Transverse colon (tissue), 4 donors: ENCODE results near the gene TSC22D3. TPM values are rescaled to one million over a fixed set of nuclear protein-coding genes. Genes with fewer than 3 reads are reported as not detected.

Experiments
- DNase-seq: peaks from one replicate; pipeline ENCODE4 v3.0.0-alpha.2; 2019
- H3K27ac ChIP-seq, 4 donors: fragments of 200-600 bp; sonication (generic); 2 replicates each; pipeline ENCODE4 v1.5.1; 2016 to 2018; ENCODE audit warnings: inconsistent platforms in 4 of 4
- H3K27me3 ChIP-seq: fragments of 200-600 bp; sonication (generic); 2 replicates; pipeline ENCODE4 v1.5.1; 2017; ENCODE audit warnings: inconsistent platforms
- H3K36me3 ChIP-seq, 4 donors: fragments of 200-600 bp; sonication (generic); 2 replicates each; pipeline ENCODE4 v1.5.1; 2017 to 2019; ENCODE audit warnings: inconsistent platforms in 4 of 4
- H3K4me1 ChIP-seq, 4 donors: fragments of 200-600 bp; sonication (generic); 2 replicates each; pipeline ENCODE4 v1.5.1; 2017 to 2020; ENCODE audit warnings: inconsistent platforms in 4 of 4
- H3K4me3 ChIP-seq, 4 donors: fragments of 200-600 bp; sonication (generic); 1 replicate in 1 of 4; 2 replicates in 3 of 4; pipeline versions ENCODE4 v1.5.1 to v1.6.1; 2017 to 2019; ENCODE audit warnings: inconsistent platforms in 4 of 4
- H3K9me3 ChIP-seq, 2 donors: fragments of 200-600 bp; sonication (generic); 2 replicates each; pipeline ENCODE4 v1.5.1; 2017 to 2019; ENCODE audit warnings: inconsistent platforms in 2 of 2
- EP300 ChIP-seq: sonication (generic); formaldehyde crosslinking; IDR thresholded peaks from one replicate; pipeline ENCODE4 v1.6.1; 2017; ENCODE audit warnings: antibody characterized with exemption, low read depth
- POLR2A ChIP-seq: fragments of 450-650 bp; IDR thresholded peaks from one replicate; pipeline ENCODE4 v1.6.1; 2016; ENCODE audit warnings: antibody characterized with exemption, mild to moderate bottlenecking, moderate library complexity
- POLR2AphosphoS5 ChIP-seq, 3 donors: sonication (generic); formaldehyde crosslinking; IDR thresholded peaks; one replicate each; pipeline ENCODE4 v1.6.1; 2016; ENCODE audit warnings: antibody characterized with exemption in 3 of 3
- WGBS, 2 donors: methylation state at CpG; one replicate each; pipeline ENCODE4 v1.1.5; 2018; ENCODE audit warnings: low coverage in 1 of 2; 5-methylcytosine and 5-hydroxymethylcytosine counted together
- in situ Hi-C, 4 donors: fragments of 200-750 bp; cut with MboI; loops; one replicate each; pipeline versions ENCODE4 v1.15.0 to v1.15.1; 2017; ENCODE audit warnings: low sequenced_read_pairs in 3 of 4, low pct_ligation_motif_present in 1 of 4, low pct_unique_long_range_greater_than_20kb in 1 of 4
- intact Hi-C: fragments of 100-400 bp; cut with DNase I; formaldehyde crosslinking; loops from one replicate; pipeline ENCODE4 v1.15.1; 2023; ENCODE audit warnings: low total_unique reads
- total RNA-seq, 4 donors: library from RNA; depleted of rRNA; stranded (reverse); fragments of >200 nt; gene quantifications; one replicate each; pipeline ENCODE4 v1.1.0, GENCODE V29; 2016
- TF ChIP-seq, protein P1 (sequence below), 5 experiments: fragments of 200-600 bp in 3 of 5; fragments of 450-650 bp in 2 of 5; sonication (generic) in 3 of 5; IDR thresholded peaks; 1 replicate in 2 of 5; 2 replicates in 3 of 5; pipeline ENCODE4 v1.5.1; 2016 to 2017; ENCODE audit warnings: antibody characterized with exemption in 5 of 5, inconsistent platforms in 3 of 5, mild to moderate bottlenecking in 2 of 5, moderate library complexity in 1 of 5

Gene TSC22D3
- total RNA-seq, 4 donors from 2014 or later: 146 to 349 (median 202) TPM

DNA sequence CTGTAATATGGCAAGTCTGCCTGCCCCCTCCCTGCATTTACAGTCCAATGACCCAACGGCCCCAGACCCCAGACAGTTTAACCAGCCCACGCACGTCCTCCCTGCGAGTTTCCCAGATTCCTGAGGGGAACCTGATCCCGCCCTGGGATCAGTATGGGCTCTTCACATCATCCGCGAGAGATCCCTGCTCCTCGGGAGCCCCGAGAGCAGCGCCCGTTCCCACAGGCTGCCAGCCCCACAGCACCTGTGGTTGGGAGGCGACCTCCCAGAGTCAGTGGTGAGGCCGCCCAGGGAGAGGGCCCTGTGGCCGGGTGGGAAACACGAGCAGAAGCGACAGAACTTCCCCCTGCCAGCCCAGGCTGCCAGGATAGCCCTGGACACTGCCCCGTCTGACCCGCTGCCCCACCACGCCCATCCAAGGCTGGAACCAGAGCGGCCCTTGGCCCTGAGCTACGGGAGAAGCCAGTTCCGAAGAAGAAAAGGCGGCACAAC, 32.8 kb downstream of the TSC22D3 start:
- H3K9me3 ChIP-seq: no peaks in the 10 kb centered on the region
- TF ChIP-seq, protein P1, sequence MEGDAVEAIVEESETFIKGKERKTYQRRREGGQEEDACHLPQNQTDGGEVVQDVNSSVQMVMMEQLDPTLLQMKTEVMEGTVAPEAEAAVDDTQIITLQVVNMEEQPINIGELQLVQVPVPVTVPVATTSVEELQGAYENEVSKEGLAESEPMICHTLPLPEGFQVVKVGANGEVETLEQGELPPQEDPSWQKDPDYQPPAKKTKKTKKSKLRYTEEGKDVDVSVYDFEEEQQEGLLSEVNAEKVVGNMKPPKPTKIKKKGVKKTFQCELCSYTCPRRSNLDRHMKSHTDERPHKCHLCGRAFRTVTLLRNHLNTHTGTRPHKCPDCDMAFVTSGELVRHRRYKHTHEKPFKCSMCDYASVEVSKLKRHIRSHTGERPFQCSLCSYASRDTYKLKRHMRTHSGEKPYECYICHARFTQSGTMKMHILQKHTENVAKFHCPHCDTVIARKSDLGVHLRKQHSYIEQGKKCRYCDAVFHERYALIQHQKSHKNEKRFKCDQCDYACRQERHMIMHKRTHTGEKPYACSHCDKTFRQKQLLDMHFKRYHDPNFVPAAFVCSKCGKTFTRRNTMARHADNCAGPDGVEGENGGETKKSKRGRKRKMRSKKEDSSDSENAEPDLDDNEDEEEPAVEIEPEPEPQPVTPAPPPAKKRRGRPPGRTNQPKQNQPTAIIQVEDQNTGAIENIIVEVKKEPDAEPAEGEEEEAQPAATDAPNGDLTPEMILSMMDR (IDR thresholded peaks at IDR 0.05): no peak
- TF ChIP-seq POLR2AphosphoS5 (IDR thresholded peaks at IDR 0.05): no peak
- TF ChIP-seq EP300: no peak
- no peak for TF ChIP-seq POLR2A
- H3K4me3 ChIP-seq: peak overlapping the region in 2 of 4 donors; percentile 6 to 31
- peaks cover 23 to 36% (median 27%) of the 10 kb centered on the region in 4 donors for H3K4me1 ChIP-seq
- H3K36me3 ChIP-seq: no peaks in the 10 kb centered on the region
- WGBS, 2 donors: 57% methylated on average over 23 of the region's 23 CpGs; no CpG with 5 or more reads in 1 of the 2 donors
- peak overlapping the region; percentile 87 to 94 (median 90) for H3K27ac ChIP-seq
- in situ Hi-C loops (no loop called here), intact Hi-C loops (no loop called here)
- no peaks in the 10 kb centered on the region for H3K27me3 ChIP-seq
- DNase-seq: peak; percentile 43

DNA sequence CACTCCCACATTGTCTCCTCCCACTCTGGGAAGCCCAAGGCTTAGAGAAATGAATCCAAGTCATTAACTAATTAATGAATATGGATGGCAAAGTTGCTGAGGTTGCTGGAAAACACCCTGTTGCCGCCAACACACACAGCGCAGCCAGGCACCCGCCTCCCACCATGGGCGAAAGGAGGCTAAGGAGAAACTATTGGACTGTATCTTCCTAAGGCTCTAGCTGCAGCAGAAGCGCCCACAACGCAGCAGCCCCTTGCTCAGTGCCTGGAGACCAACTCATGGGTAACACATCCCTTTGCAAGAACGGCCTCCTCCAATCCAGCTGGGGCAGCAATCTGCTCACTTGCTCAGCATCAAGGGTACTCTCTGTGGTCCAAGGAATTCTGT, 34.2 kb downstream of the TSC22D3 start:
- TF ChIP-seq POLR2A: no peak
- TF ChIP-seq, protein P1 (IDR thresholded peaks at IDR 0.05): no peak
- TF ChIP-seq EP300: no peak
- TF ChIP-seq POLR2AphosphoS5 (IDR thresholded peaks at IDR 0.05): no peak
- H3K27ac ChIP-seq: peak overlapping the region; percentile 87 to 94 (median 90)
- 59% methylated on average over 7 of the region's 7 CpGs; no CpG with 5 or more reads in 1 of the 2 donors for WGBS, 2 donors
- H3K4me3 ChIP-seq: no peak overlapping the region
- intact Hi-C loops: no loop called here
- no peak for DNase-seq
- no peaks in the 10 kb centered on the region for H3K36me3 ChIP-seq
- H3K27me3 ChIP-seq: no peaks in the 10 kb centered on the region
- no peaks in the 10 kb centered on the region for H3K9me3 ChIP-seq
- in situ Hi-C loops: no loop called here
- peaks cover 23 to 28% (median 27%) of the 10 kb centered on the region in 4 donors for H3K4me1 ChIP-seq

DNA sequence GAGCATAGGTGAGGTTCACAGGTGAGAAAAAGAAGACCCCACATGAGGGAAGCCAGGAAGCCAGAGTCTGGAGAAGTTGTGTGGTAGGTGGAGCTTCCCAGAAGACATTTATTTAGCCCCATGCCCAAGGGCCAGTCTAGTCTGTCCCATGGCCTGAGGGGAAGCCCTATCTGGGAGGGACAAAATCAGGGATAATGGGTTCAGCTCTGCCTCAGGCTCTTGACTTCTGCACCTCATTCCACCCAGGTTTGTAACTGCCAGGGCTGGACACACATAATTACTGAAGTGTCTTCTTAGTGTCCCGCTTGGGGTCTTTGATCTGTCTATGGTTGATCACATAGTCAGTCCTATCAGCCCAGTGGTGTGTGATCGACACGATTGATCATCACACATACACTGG, 36.0 kb downstream of the TSC22D3 start:
- H3K27me3 ChIP-seq: no peaks in the 10 kb centered on the region
- H3K27ac ChIP-seq: no peak overlapping the region
- TF ChIP-seq, protein P1 (IDR thresholded peaks at IDR 0.05): no peak
- TF ChIP-seq POLR2AphosphoS5 (IDR thresholded peaks at IDR 0.05) (no peak), POLR2A (no peak), EP300 (no peak)
- no peaks in the 10 kb centered on the region for H3K36me3 ChIP-seq
- 96% methylated on average over 3 of the region's 3 CpGs; no CpG with 5 or more reads in 1 of the 2 donors for WGBS, 2 donors
- in situ Hi-C loops: no loop called here
- H3K4me3 ChIP-seq: no peak overlapping the region
- H3K9me3 ChIP-seq: no peaks in the 10 kb centered on the region
- H3K4me1 ChIP-seq: peaks cover 23 to 28% (median 27%) of the 10 kb centered on the region in 4 donors
- intact Hi-C loops: no loop called here
- no peak for DNase-seq

DNA sequence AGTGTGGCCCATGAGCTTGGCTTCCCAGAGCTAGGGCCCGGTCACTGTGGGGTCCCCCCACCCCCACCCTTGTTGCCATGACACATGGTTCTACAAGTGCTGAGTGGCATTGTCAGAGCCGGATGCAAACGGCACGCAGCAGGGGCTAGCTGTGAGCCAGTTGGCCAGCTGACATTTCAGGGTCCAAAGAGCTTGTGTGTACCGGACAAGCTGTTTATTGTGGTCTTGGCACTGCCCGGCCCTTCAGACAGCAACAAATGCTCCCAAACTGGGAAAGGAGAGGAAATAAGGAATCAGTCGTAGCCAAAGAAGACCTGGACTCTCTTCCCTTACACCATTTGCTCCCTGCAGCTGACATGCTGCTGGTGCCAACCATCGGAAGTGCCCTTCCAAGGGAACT, 36.8 kb downstream of the TSC22D3 start:
- Histone ChIP-seq H3K27me3 (no peaks in the 10 kb centered on the region), H3K4me3 (no peak overlapping the region), H3K4me1 (peaks cover 23 to 28% (median 27%) of the 10 kb centered on the region in 4 donors), H3K27ac (peak overlapping the region in 1 of 4 donors; percentile 25), H3K36me3 (no peaks in the 10 kb centered on the region), H3K9me3 (no peaks in the 10 kb centered on the region)
- 91% methylated on average over 8 of the region's 8 CpGs; no CpG with 5 or more reads in 1 of the 2 donors for WGBS, 2 donors
- TF ChIP-seq, protein P1 (IDR thresholded peaks at IDR 0.05): no peak
- TF ChIP-seq POLR2A: no peak
- TF ChIP-seq EP300: no peak
- no peak for TF ChIP-seq POLR2AphosphoS5 (IDR thresholded peaks at IDR 0.05)
- intact Hi-C loops: no loop called here
- in situ Hi-C loops: no loop called here
- no peak for DNase-seq
